ENCODE results near the gene DUSP7. TPM values are rescaled to one million over a fixed set of nuclear protein-coding genes. Genes with fewer than 3 reads are reported as not detected.

The DUSP7 gene
- total RNA-seq, 1 donor from 2014 or later = 37.4 TPM

GRCh38 chr3:52090933-52091468 lies 34.6 kb upstream of the DUSP7 start:
- DNase-seq (ENCODE audit: low spot score) = no peak
- H3K4me1 Mint-ChIP-seq (ENCODE audit: low read depth) = peaks cover 31% of the 10 kb centered on the region
- peaks cover 4% of the 10 kb centered on the region for H3K36me3 Mint-ChIP-seq (ENCODE audit: low read depth)
- H3K27ac Mint-ChIP-seq = no peak overlapping the region
- intact Hi-C loops (cut with micrococcal nuclease) = no loop called here
- no peaks in the 10 kb centered on the region for H3K27me3 Mint-ChIP-seq (ENCODE audit: insufficient read depth)
- no peak overlapping the region for H3K4me3 Mint-ChIP-seq
- no peaks in the 10 kb centered on the region for H3K9me3 Mint-ChIP-seq

DNA sequence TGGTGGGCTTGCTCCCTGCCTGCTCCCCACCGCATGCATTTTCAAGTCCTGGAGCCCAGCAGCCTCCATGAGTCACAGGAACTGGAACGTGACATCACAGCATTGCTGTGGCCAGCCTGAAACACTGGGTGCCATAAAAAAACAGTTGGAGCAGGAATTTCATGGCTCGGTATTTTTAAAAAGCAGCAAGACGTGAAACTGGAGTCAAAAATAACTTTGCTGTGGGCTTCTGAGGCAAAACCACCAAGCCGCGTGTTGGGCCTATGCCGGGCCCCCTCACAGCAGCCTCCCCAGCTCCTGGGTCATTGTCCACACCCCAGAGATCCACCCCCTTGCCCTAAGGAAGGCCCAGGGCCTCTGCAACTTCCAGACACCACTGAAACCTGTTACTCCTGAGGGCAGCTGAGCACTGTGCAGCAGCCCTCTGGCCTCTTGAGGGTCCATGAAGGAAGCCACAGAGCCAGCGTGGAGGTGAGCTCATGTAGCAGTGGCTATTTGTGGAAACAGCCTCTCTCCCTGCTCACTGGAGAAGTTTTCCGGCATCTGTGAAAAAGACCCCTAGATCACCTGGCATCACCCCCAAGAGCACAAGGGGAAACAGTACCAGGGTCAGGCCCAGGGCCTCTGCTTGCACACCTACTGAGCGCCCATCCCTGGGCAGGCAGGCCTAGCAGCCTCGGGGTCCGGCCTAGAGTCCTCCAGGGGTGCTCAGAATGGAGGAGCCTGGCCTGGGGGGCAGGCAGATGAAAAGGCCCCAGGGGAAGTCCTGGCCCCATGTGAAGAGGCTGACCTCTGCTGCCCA lies 34.0 kb upstream of the DUSP7 start:
- Mint-ChIP-seq H3K4me1 (ENCODE audit: low read depth) (peaks cover 31% of the 10 kb centered on the region), H3K4me3 (no peak overlapping the region), H3K27ac (no peak overlapping the region), H3K9me3 (no peaks in the 10 kb centered on the region), H3K27me3 (ENCODE audit: insufficient read depth) (no peaks in the 10 kb centered on the region), H3K36me3 (ENCODE audit: low read depth) (peaks cover 4% of the 10 kb centered on the region)
- DNase-seq (ENCODE audit: low spot score) = no peak
- intact Hi-C loops (cut with micrococcal nuclease) = no loop called here

GRCh38 chr3:52089691-52090090 lies 33.3 kb upstream of the DUSP7 start:
- intact Hi-C loops (cut with micrococcal nuclease) = no loop called here
- Mint-ChIP-seq H3K9me3 (no peaks in the 10 kb centered on the region), H3K27me3 (ENCODE audit: insufficient read depth) (no peaks in the 10 kb centered on the region), H3K36me3 (ENCODE audit: low read depth) (peaks cover 4% of the 10 kb centered on the region), H3K27ac (no peak overlapping the region), H3K4me1 (ENCODE audit: low read depth) (peaks cover 31% of the 10 kb centered on the region), H3K4me3 (no peak overlapping the region)
- DNase-seq (ENCODE audit: low spot score) = no peak

DNA sequence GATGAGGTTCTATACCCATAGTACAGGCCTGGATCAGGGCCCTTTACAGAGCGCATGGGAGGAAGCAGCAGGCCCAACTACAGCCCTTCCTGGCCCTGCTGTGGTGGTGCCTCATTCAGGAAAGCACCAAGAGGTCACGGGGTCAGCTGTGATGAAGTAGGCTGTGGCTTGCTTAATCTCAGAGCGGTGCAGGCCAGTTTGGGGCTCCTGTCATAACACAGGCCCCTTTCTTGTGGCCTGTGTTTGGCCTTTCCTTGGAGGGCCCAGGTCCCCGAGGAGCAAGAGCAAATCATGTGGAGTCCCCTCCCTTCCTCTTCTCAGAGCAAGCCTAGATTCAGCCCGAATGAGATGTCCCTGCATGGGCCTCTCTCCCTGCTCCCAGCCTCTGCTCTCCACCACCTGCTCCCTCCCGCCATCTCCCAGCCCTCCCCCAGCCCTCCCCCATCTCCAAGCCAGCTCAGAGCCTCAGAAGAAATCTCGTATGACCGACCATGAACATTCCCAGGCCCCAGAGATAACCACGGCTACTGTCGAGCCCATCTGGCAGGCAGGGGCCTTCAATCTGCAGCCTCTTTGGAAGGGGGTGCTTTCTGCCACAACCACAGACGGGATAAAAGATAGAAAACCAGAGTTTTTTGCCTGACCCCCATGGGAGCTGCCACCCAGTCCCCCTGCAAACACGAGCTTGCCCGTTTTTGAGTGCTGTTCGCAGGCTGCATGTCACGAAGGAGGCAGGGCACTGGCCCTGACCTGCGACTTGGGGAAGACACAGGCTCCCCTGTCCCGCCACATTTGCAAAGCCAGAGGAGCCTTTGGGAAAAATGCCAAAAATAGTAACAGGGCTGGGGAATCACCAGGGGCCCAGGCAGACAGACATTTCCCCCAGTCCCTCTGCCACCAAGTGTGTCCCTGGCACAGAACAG lies 32.3 kb upstream of the DUSP7 start:
- no peak for DNase-seq (ENCODE audit: low spot score)
- Mint-ChIP-seq H3K27me3 (ENCODE audit: insufficient read depth) (no peaks in the 10 kb centered on the region), H3K4me3 (no peak overlapping the region), H3K9me3 (no peaks in the 10 kb centered on the region), H3K36me3 (ENCODE audit: low read depth) (peaks cover 4% of the 10 kb centered on the region), H3K27ac (no peak overlapping the region), H3K4me1 (ENCODE audit: low read depth) (peaks cover 31% of the 10 kb centered on the region)
- intact Hi-C loops (cut with micrococcal nuclease) = no loop called here

DNA sequence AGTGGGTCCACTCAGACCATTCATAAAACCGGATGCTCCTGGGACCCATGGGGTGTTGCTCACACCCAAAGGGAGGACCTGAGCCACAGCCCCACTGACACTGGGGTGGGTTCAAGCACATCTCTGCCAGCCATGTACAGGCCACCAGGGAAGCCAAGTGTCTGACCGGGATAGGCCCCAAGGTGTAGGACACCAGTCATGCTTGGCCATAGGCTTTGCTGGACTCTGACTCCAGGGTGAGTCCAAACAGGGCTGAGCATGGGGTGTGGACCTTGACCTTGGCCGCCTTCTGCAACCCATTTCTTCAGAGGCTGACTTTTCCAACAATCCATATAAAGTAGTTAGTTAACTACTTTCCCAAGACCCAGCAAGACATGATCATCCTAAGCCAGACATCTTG lies 31.4 kb upstream of the DUSP7 start:
- Mint-ChIP-seq H3K9me3 (no peaks in the 10 kb centered on the region), H3K27ac (peak overlapping the region; percentile 64), H3K4me1 (ENCODE audit: low read depth) (peaks cover 31% of the 10 kb centered on the region), H3K4me3 (no peak overlapping the region), H3K36me3 (ENCODE audit: low read depth) (peaks cover 1% of the 10 kb centered on the region), H3K27me3 (ENCODE audit: insufficient read depth) (no peaks in the 10 kb centered on the region)
- intact Hi-C loops (cut with micrococcal nuclease) = no loop called here
- DNase-seq (ENCODE audit: low spot score) = no peak

DNA sequence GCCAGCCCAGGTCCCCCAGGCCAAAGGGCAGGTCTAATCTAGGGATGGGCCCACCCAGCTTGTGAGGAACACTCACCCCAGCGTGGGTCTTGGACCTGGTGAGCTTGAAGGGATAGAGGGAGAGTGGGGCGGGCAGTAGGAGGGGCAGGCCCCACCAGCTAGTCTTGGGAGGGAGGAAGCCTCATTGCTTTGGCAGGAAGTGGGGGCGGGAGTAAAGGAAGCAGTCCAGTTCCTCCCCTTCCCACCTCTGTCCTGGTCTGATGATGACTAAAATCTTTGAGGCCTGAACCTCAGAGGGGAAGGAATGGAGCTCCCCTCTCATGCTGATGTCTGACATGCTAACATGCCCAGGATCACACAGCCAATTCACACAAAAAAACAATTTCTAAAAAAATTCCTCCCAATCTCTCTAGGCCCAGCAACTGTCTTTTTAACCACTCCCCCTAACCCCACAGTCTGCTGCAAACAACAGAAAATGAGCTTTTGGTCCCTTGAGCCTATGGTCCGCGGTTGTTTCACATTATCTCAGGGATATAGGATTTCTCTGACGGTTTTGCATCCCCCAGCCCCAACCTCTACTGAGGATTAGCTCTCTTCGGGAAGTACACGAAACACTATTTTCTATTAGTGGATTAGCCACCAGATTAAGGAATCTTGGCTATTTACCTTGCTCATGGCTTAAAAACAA lies 30.7 kb upstream of the DUSP7 start:
- peaks cover 1% of the 10 kb centered on the region for H3K36me3 Mint-ChIP-seq (ENCODE audit: low read depth)
- no peak for DNase-seq (ENCODE audit: low spot score)
- intact Hi-C loops (cut with micrococcal nuclease) = no loop called here
- H3K9me3 Mint-ChIP-seq = no peaks in the 10 kb centered on the region
- peak overlapping the region; percentile 79 for H3K27ac Mint-ChIP-seq
- H3K4me1 Mint-ChIP-seq (ENCODE audit: low read depth) = peaks cover 31% of the 10 kb centered on the region
- H3K27me3 Mint-ChIP-seq (ENCODE audit: insufficient read depth) = no peaks in the 10 kb centered on the region
- no peak overlapping the region for H3K4me3 Mint-ChIP-seq

DNA sequence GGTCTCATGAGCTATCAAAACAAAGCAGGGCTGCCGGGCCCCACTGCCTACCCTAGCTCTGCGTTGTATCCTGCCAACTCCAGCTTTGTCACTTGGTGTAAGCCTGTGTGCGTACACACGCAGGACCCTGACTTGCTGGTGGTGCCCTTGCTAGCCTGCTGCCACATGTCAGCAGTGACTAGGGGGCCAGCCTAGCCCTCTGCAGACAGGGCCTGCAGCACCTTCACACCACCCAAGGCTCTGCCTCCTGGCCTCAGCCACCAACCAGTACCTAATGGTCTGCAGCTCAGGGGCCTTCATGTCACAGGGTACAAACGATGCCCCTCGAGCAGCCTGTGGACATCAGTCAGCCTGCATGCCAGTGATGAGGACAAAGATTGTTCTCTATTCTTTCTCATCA lies 30.1 kb upstream of the DUSP7 start:
- no peak for DNase-seq (ENCODE audit: low spot score)
- Mint-ChIP-seq H3K9me3 (no peaks in the 10 kb centered on the region), H3K27me3 (ENCODE audit: insufficient read depth) (no peaks in the 10 kb centered on the region), H3K36me3 (ENCODE audit: low read depth) (no peaks in the 10 kb centered on the region), H3K4me3 (no peak overlapping the region), H3K4me1 (ENCODE audit: low read depth) (peaks cover 31% of the 10 kb centered on the region), H3K27ac (peak overlapping the region; percentile 79)
- intact Hi-C loops (cut with micrococcal nuclease) = no loop called here

GRCh38 chr3:52085681-52086282 lies 29.4 kb upstream of the DUSP7 start:
- Mint-ChIP-seq H3K27ac (peak overlapping the region; percentile 64), H3K4me3 (no peak overlapping the region), H3K4me1 (ENCODE audit: low read depth) (peaks cover 31% of the 10 kb centered on the region), H3K9me3 (no peaks in the 10 kb centered on the region), H3K27me3 (ENCODE audit: insufficient read depth) (no peaks in the 10 kb centered on the region), H3K36me3 (ENCODE audit: low read depth) (no peaks in the 10 kb centered on the region)
- intact Hi-C loops (cut with micrococcal nuclease) = no loop called here
- DNase-seq (ENCODE audit: low spot score) = no peak

DNA sequence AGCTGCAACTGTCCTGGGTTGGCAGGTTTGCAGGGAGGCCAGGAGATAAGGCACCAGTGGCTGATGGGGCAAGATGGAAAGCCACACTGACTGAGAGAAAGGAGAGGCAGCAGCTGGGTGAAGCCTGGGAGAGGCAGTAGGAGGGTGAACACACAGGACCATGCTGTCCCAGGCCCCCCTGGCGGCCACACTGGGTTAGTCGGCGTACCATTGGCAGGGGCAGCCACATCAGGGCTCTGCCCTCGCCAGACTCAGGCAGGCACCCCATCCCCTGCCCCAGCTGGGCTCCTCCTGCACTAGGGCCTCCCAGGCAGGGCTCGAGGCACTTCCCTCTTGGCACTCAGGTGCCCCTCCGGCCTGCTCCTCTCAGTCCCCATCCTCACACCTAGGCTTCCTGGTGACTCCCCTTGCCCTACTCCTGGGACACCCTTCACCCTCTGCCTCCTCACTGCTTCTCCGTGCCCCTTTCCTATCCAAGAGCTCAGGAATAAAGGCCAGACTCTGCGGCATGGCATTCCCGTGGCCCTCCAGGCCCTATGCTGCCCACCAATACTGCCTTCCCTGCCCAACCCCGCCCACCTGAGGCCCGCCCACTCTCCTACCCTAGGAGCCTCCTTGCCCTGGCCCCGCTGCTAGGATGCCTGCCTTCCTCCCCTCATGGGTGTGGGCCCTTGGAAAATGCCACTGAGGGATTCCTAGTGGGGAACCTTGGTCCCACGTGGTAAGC lies 28.7 kb upstream of the DUSP7 start:
- intact Hi-C loops (cut with micrococcal nuclease) = no loop called here
- Mint-ChIP-seq H3K4me1 (ENCODE audit: low read depth) (peaks cover 31% of the 10 kb centered on the region), H3K27ac (no peak overlapping the region), H3K27me3 (ENCODE audit: insufficient read depth) (no peaks in the 10 kb centered on the region), H3K36me3 (ENCODE audit: low read depth) (no peaks in the 10 kb centered on the region), H3K9me3 (no peaks in the 10 kb centered on the region), H3K4me3 (no peak overlapping the region)
- no peak for DNase-seq (ENCODE audit: low spot score)

GRCh38 chr3:52084216-52084945 lies 28.0 kb upstream of the DUSP7 start:
- no peak for DNase-seq (ENCODE audit: low spot score)
- intact Hi-C loops (cut with micrococcal nuclease) = no loop called here
- H3K36me3 Mint-ChIP-seq (ENCODE audit: low read depth) = no peaks in the 10 kb centered on the region
- no peaks in the 10 kb centered on the region for H3K27me3 Mint-ChIP-seq (ENCODE audit: insufficient read depth)
- no peak overlapping the region for H3K4me3 Mint-ChIP-seq
- H3K9me3 Mint-ChIP-seq = no peaks in the 10 kb centered on the region
- H3K4me1 Mint-ChIP-seq (ENCODE audit: low read depth) = peaks cover 31% of the 10 kb centered on the region
- no peak overlapping the region for H3K27ac Mint-ChIP-seq

GRCh38 chr3:52083556-52084087 lies 27.3 kb upstream of the DUSP7 start:
- Mint-ChIP-seq H3K9me3 (no peaks in the 10 kb centered on the region), H3K36me3 (ENCODE audit: low read depth) (no peaks in the 10 kb centered on the region), H3K4me1 (ENCODE audit: low read depth) (peaks cover 31% of the 10 kb centered on the region), H3K27me3 (ENCODE audit: insufficient read depth) (no peaks in the 10 kb centered on the region), H3K27ac (no peak overlapping the region), H3K4me3 (no peak overlapping the region)
- no peak for DNase-seq (ENCODE audit: low spot score)
- intact Hi-C loops (cut with micrococcal nuclease) = no loop called here
